M059J (cell line): ENCODE data around the gene BEST3. TPM values are rescaled to one million over a fixed set of nuclear protein-coding genes. Genes with fewer than 3 reads are reported as not detected.

Experiments used
- total RNA-seq: library from RNA; depleted of rRNA; stranded (reverse); fragments of >200 nt; shearing (Covaris generic); gene quantifications from 2 replicates; pipeline ENCODE4 v1.2.3, GENCODE V29; 2014; rRNA removed

BEST3 gene
- total RNA-seq, 1 experiment from 2014 or later = 0.02 TPM

Other genes with a start within 250 kb of the BEST3 start
- gene FRS2, start 228.9 kb downstream of the BEST3 start, total RNA-seq = 25.9 and 38.1 TPM in 2 replicates
- gene CCT2, start 113.8 kb downstream of the BEST3 start, total RNA-seq = 215 and 244 TPM in 2 replicates
- not detected in 2 replicates for gene LRRC10, start 88.4 kb downstream of the BEST3 start, total RNA-seq
- 8.0 and 11.0 TPM in 2 replicates for gene RAB3IP, start 39.6 kb upstream of the BEST3 start, total RNA-seq
- not detected in 2 replicates for gene MYRFL, start 125.9 kb upstream of the BEST3 start, total RNA-seq